MM.1S (cell line): ENCODE results near the gene ADCY3.

ENCODE experiments used
- EZH2 ChIP-seq: fragments of 300-600 bp; sonication (generic); optimal IDR thresholded peaks from 2 replicates; pipeline ENCODE3; 2017; ENCODE audit warnings: low read depth, mild to moderate bottlenecking, antibody characterized with exemption, low read length, mixed read lengths
- EZH2phosphoT487 ChIP-seq: fragments of 300-600 bp; sonication (generic); IDR thresholded peaks from 2 replicates; pipeline ENCODE4 v1.6.1; 2018; ENCODE audit warnings: antibody characterized with exemption, low read length
- TF ChIP-seq, protein P1 (sequence below): fragments of 300-600 bp; sonication (generic); IDR thresholded peaks from 2 replicates; pipeline ENCODE4 v1.5.1; 2016; ENCODE audit warnings: antibody characterized with exemption, low read length, mixed read lengths

DNA sequence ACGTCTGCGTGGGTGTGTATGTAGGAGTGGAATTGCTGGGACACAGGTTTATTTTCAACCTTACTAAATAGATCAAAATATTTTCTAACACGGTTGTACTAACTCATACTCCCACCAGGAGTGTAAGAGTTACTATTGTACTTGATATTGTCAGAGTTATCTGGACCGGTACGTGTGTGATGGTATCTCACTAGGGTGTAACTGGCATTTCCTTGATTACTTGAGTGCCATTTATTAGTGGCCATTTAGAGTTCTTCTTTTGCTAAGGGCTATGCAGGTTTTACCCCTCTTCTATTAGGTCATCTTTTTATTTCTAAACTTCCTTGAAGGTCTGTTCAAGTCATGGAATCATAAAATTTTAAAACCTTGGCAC, 93.3 kb downstream of the ADCY3 start:
- TF ChIP-seq, protein P1, sequence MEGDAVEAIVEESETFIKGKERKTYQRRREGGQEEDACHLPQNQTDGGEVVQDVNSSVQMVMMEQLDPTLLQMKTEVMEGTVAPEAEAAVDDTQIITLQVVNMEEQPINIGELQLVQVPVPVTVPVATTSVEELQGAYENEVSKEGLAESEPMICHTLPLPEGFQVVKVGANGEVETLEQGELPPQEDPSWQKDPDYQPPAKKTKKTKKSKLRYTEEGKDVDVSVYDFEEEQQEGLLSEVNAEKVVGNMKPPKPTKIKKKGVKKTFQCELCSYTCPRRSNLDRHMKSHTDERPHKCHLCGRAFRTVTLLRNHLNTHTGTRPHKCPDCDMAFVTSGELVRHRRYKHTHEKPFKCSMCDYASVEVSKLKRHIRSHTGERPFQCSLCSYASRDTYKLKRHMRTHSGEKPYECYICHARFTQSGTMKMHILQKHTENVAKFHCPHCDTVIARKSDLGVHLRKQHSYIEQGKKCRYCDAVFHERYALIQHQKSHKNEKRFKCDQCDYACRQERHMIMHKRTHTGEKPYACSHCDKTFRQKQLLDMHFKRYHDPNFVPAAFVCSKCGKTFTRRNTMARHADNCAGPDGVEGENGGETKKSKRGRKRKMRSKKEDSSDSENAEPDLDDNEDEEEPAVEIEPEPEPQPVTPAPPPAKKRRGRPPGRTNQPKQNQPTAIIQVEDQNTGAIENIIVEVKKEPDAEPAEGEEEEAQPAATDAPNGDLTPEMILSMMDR = no peak
- TF ChIP-seq EZH2 (no peak), EZH2phosphoT487 (no peak)
